Colon (tissue), 2 donors: ENCODE measurements around the gene ATG12.

Source experiments
- FAIRE-seq: peaks from 2 replicates; lab custom pipeline; 2012; peaks lifted over from hg19 to GRCh38; lab: Jason Lieb, UNC
- donor health status: control.
- donor health status: control.

ATG12 gene

DNA sequence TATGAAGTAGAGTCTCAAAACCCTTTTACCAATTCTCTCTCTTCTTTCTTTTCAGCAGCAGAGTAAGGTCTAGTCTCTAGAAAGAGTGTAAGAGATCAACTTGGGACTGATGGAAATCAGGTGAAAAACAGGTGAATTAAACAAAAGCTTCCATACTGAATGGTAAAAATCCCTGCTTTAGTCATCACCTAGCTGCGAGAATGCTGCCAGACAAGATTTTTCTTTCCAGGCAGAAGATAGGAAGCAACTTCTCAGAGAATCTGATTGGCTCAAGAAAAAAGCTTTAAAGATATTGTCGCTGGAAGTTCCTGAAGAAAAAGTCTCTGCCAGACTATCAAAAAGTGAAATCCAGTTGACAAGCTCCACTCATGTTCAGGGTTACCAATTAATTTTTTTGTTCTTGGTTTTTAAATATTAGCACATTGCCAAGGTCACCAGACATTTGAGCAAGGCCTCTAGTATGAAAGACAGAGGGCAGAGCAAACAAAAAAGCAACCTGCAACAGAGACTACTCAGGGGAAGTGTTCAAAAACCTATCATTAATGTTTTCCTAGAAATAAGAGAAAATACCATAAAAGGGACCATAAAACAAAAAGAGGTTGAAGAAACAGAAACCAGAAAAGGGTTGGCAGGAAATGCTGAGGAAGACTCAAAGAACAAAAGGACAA is 34.2 kb downstream of the ATG12 start:
- no peak for FAIRE-seq

DNA sequence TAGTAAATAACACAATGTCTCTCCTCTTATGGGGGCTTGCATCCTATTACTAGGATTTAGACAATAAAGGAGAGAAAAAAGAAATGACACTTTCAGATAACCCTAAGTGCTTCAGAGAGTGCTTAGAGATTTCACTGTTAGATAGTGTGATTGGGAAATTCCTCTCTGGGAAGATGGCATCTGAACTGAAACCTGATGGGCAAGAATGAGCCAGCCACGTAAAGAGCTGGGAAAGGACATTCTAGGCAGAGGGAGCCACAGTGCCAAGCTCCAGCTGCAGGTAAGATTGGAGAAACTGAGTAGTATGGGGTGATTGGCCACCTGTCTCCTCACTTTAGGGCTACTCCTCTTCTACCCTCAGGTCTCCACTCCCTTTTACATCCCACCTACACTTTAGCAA is 39.4 kb downstream of the ATG12 start:
- no peak for FAIRE-seq

DNA sequence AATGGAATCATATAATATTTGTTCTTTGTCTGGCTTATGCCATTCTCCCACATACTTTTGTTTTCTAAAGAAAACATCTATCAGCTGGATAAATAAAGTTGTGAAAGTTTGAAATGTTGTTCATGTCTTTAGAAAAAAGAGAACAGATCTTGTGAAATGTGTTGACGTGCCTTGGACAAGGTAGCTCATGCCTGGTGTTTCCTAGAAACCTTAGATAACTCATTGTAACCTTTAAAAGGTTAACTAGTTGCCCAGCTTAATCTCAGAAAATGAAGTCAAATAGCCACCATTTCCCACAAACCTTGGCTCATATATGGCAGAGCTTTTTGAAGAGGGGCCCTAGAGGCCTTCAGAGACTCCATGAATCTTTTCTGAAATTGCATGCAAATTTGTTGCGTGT is 40.2 kb downstream of the ATG12 start:
- no peak for FAIRE-seq

DNA sequence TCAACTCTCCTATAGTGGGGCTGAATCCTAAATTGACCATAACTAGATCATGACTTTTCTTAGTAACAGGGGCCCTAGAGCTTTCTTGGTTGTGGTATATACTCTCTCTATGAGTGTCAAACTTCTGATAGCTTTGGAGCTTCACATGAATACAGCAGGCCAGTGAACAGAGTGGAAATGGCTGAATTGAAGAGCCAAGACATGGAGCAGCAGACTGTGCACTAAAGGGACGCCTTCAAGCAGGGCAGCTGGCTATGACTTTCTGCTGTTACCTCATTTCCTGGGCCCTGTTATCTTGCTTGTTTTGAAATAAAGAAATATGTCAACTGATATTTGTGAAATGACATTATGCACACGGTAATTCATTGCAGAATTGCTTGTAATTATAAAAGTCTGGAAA is 41.3 kb downstream of the ATG12 start:
- FAIRE-seq = no peak

DNA sequence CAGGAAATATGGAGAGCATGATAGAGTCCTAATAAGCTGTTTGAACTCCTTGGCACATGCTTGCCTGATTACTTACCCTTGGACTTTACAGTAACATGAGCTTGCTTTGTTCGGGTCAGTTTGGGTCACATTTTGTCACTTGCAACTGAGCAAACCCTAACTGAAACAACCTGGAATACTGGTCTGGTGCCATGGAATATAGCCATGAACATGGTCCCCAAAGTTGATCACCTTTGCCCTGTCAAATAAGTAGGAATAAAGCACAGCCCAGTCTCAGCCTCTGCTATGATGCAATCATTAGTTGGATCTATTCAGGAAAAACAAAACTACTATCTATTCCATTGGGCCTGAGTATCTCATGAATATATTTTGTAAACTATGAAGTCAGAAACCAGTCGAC is 43.1 kb downstream of the ATG12 start:
- FAIRE-seq = no peak

DNA sequence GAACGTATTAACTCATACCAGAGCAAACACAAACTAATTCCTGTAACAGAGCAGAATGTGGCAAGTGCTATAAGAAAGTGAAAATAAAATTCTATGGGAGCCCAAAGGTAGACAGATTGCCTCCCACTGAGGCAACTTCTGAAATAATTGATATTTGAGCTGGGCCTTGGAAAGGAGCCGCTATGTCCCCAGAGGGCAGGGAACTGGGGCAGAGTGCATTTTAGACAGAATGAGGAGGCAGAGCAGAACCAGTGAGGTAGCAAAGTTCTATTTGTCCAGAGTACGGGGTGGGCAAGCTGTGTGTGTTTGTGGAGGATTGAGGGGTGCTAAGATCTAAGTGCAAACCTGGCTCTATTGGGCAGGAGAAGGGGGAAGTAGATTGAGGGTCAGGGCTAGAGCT is 44.7 kb downstream of the ATG12 start:
- no peak for FAIRE-seq

DNA sequence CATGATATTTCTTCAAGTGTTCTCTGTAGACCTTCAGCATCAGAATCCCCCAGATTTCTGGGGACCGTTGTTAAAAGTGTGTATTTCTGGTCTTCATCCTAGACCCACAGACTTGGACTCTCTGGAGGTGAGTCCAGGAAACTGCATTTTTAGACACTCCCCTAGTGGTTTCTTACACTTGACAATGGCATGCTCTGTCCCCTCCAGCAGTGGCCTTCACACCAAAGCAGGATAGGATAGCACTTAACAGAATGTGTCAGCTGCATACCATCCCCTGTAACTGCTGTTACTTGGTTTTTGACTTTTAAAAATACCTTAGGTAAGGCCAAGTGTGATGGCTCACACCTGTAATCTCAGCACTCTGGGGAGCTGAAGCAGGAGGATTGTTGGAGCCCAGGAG is 45.7 kb downstream of the ATG12 start:
- no peak for FAIRE-seq

DNA sequence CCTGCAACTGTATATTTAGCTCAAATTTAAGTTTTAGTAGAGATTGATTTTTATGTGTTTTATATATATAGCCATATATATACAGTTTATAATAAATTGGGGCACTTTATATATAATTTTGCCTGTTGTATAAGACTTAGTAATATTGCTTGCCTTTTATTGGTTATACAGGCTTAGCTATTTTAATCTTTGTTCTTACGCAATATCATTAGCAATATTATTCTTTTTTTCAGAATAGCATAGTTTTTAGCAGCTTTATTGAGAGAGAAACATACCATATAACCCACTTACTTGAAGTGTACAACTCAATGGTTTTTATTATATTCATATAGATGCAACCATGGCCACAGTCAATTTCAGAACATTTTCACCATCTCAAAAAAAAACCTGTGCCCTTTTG is 52.9 kb downstream of the ATG12 start:
- FAIRE-seq = no peak

DNA sequence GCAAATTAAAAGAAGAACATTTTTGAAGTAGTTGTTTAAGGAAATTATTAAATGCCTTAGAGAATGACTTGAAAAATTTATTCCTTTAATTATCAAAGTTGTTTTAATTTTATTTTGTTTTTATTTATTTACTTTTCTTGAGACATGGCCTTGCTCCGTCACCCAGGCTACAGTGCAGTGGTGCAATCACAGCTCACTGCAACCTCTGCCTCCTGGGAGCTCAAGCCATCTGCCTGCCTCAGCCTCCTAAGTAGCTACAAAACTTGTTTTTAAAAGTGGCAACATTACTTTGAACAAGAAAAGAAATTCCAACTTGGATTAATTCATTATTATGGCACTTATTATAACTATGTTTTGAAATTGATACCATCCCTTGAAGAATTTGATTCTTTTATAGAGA is 53.9 kb downstream of the ATG12 start:
- FAIRE-seq = no peak

DNA sequence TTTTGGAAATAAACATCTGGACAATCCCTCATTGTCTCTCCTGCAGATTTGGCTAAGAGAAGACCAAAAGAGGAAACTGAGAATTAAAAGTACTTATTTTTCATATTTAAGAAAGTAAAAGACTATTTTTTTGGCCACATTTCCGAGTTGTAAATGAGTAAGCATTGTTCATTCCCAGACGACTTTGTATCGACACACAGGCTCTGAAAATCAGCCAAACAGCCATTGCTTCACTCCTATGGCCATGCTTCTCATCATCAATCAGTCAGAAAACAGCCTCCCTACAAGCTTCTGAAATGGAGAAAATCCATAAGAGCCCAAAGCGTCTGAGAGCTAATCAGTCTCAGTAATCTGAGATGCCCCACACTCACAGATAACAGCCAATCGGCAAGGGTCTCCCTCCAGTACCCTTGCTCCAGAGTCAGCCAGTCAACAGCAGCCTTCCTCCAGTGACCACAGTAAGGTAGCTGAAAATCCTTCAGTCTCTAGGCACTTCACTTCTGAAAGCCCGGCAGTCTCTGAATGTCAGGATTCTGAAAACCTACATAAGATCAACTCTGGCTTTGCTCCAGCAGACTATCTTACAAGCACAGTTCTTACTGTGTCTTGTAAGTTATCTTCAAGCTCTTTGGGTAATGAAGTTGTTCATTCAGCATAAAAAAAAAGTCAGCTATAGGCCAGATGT is 55.8 kb downstream of the ATG12 start:
- FAIRE-seq = no peak

DNA sequence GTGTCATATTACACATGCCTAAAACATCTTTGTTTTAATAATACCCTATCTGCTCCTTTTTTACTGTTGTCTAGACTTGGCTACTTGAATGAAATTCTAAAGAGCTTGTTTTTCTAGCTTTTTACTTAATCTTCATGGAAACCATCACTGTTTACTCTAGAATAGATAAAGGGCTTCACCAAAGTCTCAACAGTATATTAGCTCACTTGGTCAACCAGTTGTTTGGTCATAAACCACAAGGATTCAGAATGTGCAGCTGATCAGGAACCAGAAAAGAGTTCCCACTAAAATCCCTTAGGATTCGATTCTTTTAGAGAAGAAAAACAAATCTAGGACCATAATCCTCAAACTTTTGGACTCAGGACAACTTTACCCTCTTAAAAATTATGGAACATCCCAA is 62.9 kb downstream of the ATG12 start:
- FAIRE-seq = no peak
